WTC11 (cell line): ENCODE measurements around the gene CLN3.

Source experiments
- CTCF ChIP-seq: fragments of 200-600 bp; IDR thresholded peaks from 2 replicates; pipeline ENCODE4 v1.8.0; 2022; ENCODE audit warnings: antibody characterized with exemption
- SMAD3 ChIP-seq: sonication (generic); formaldehyde crosslinking; IDR thresholded peaks from 2 replicates; pipeline ENCODE4 v1.8.0; 2022; ENCODE audit warnings: missing genetic modification reagents, mild to moderate bottlenecking, borderline replicate concordance
- TEAD4 ChIP-seq: sonication (generic); formaldehyde crosslinking; IDR thresholded peaks from 2 replicates; pipeline ENCODE4 v1.8.0; 2022; ENCODE audit warnings: mild to moderate bottlenecking, missing genetic modification reagents

- TF ChIP-seq CTCF (no peak), TEAD4 (CRISPR knock-in tag) (no peak), SMAD3 (CRISPR knock-in tag) (no peak)
Observed at GRCh38 chr16:28504707-28505404, 13.0 kb upstream of the CLN3 start.
